GM18873 (cell line): ENCODE data around the gene RNF7.
"Not testable (repeated sequence)": the region's sequence is repeated elsewhere in the genome, so short reads cannot be mapped to it uniquely, and the experiment has no call there.

Source experiments
- ATAC-seq: cut with Tn5 transposase; IDR thresholded peaks from one replicate; pipeline ENCODE4 v1.9.1; 2021; ENCODE audit warnings: mild to moderate bottlenecking, moderate library complexity, moderate number of reproducible peaks; ENCODE audit not compliant: unreplicated experiment, low FRiP score

RNF7 gene

GRCh38 chr3:141735176-141735575 is 2.9 kb upstream of the RNF7 start:
- ATAC-seq: no peak

GRCh38 chr3:141735770-141736465 is 2.2 kb upstream of the RNF7 start:
- no peak for ATAC-seq

- ATAC-seq: no peak
These were observed 1.0 kb upstream of the RNF7 start for GRCh38 chr3:141737093-141737492.

GRCh38 chr3:141737678-141738021 is 448 bp upstream of the RNF7 start:
- ATAC-seq: no peak

GRCh38 chr3:141738891-141739363 is 829 bp downstream of the RNF7 start:
- ATAC-seq: no peak

GRCh38 chr3:141739731-141740130 is 1.6 kb downstream of the RNF7 start:
- no peak for ATAC-seq

GRCh38 chr3:141740349-141740748 is 2.3 kb downstream of the RNF7 start:
- no peak for ATAC-seq

GRCh38 chr3:141743305-141743704 is 5.2 kb downstream of the RNF7 start:
- no peak for ATAC-seq

- no peak for ATAC-seq
These were observed 8.9 kb downstream of the RNF7 start for GRCh38 chr3:141746962-141747361.

GRCh38 chr3:141753399-141753798 is 15.3 kb downstream of the RNF7 start:
- no peak for ATAC-seq

- ATAC-seq: no peak
These were observed 15.9 kb downstream of the RNF7 start for GRCh38 chr3:141754032-141754431.

GRCh38 chr3:141762552-141762951 is 24.5 kb downstream of the RNF7 start:
- ATAC-seq: not testable (repeated sequence)

GRCh38 chr3:141763088-141763750 is 25.1 kb downstream of the RNF7 start, which contains the start of gene GRK7:
Gene GRK7, plus strand, starts transcription at chr3:141763408. Its CDS starts 14,877 bp downstream, at chr3:141778285.
- ATAC-seq: no peak

- ATAC-seq: no peak
These were observed 25.9 kb downstream of the RNF7 start for GRCh38 chr3:141764045-141764444.

GRCh38 chr3:141764465-141764864 is 26.4 kb downstream of the RNF7 start:
- no peak for ATAC-seq

GRCh38 chr3:141764986-141765385 is 26.9 kb downstream of the RNF7 start:
- ATAC-seq: no peak

- no peak for ATAC-seq
These were observed 29.0 kb downstream of the RNF7 start for GRCh38 chr3:141767066-141767465.

GRCh38 chr3:141769221-141769894 is 31.3 kb downstream of the RNF7 start:
- ATAC-seq: no peak

GRCh38 chr3:141773676-141774075 is 35.6 kb downstream of the RNF7 start:
- ATAC-seq: no peak

GRCh38 chr3:141776376-141776775 is 38.3 kb downstream of the RNF7 start:
- ATAC-seq: no peak

GRCh38 chr3:141776885-141777284 is 38.8 kb downstream of the RNF7 start:
- ATAC-seq: no peak
